Mucosa of stomach (tissue), 1 donor: ENCODE measurements around the gene CCDC107.
"Not testable (repeated sequence)": the region's sequence is repeated elsewhere in the genome, so short reads cannot be mapped to it uniquely, and the experiment has no call there.

Experiments used
- H3K27me3 ChIP-seq: one replicate; pipeline ENCODE4 v1.7.0; 2013; ENCODE audit warnings: mild to moderate bottlenecking, low read length; ENCODE audit not compliant: control insufficient read depth, insufficient read depth
- H3K36me3 ChIP-seq: one replicate; pipeline ENCODE4 v1.7.0; 2013; ENCODE audit warnings: low read length; ENCODE audit not compliant: control insufficient read depth, insufficient read depth
- H3K4me1 ChIP-seq: one replicate; pipeline ENCODE4 v1.7.0; 2013; ENCODE audit warnings: mild to moderate bottlenecking, low read length; ENCODE audit not compliant: control insufficient read depth, insufficient read depth
- H3K4me3 ChIP-seq: one replicate; pipeline ENCODE4 v1.7.0; 2013; ENCODE audit warnings: low read length
- H3K9ac ChIP-seq: one replicate; pipeline ENCODE4 v1.7.0; 2013; ENCODE audit warnings: mild to moderate bottlenecking, low read length, moderate library complexity
- H3K9me3 ChIP-seq: one replicate; pipeline ENCODE4 v1.7.0; 2013; ENCODE audit warnings: mild to moderate bottlenecking, low read length, moderate library complexity; ENCODE audit not compliant: control insufficient read depth
- donor health status: Pancreatic carcinoma.

The CCDC107 gene

GRCh38 chr9:35618854-35619799, 39.0 kb upstream of the CCDC107 start:
- Histone ChIP-seq H3K4me1 (peaks cover 7% of the 10 kb centered on the region), H3K9me3 (no peaks in the 10 kb centered on the region), H3K9ac (no peak overlapping the region), H3K36me3 (no peaks in the 10 kb centered on the region), H3K27me3 (peaks cover 15% of the 10 kb centered on the region), H3K4me3 (no peak overlapping the region)

GRCh38 chr9:35619800-35620158, 38.3 kb upstream of the CCDC107 start:
- H3K4me1 ChIP-seq = peaks cover 7% of the 10 kb centered on the region
- no peaks in the 10 kb centered on the region for H3K36me3 ChIP-seq
- H3K27me3 ChIP-seq = peaks cover 15% of the 10 kb centered on the region
- no peak overlapping the region for H3K9ac ChIP-seq
- no peaks in the 10 kb centered on the region for H3K9me3 ChIP-seq
- no peak overlapping the region for H3K4me3 ChIP-seq

- Histone ChIP-seq H3K4me3 (no peak overlapping the region), H3K9ac (no peak overlapping the region), H3K27me3 (no peaks in the 10 kb centered on the region), H3K9me3 (no peaks in the 10 kb centered on the region), H3K36me3 (no peaks in the 10 kb centered on the region), H3K4me1 (no peaks in the 10 kb centered on the region)
These were observed 30.5 kb upstream of the CCDC107 start for GRCh38 chr9:35627575-35627974.

- H3K9ac ChIP-seq = no peak overlapping the region
- H3K27me3 ChIP-seq = no peaks in the 10 kb centered on the region
These were observed 29.6 kb upstream of the CCDC107 start for GRCh38 chr9:35628389-35628991.

GRCh38 chr9:35629597-35629996, 28.5 kb upstream of the CCDC107 start:
- Histone ChIP-seq H3K9ac (no peak overlapping the region), H3K4me3 (no peak overlapping the region), H3K4me1 (no peaks in the 10 kb centered on the region), H3K9me3 (no peaks in the 10 kb centered on the region), H3K27me3 (no peaks in the 10 kb centered on the region), H3K36me3 (no peaks in the 10 kb centered on the region)

More at GRCh38 chr9:35628389-35628991, 29.6 kb upstream of the CCDC107 start:
- Histone ChIP-seq H3K36me3 (no peaks in the 10 kb centered on the region), H3K4me1 (no peaks in the 10 kb centered on the region), H3K4me3 (no peak overlapping the region), H3K9me3 (no peaks in the 10 kb centered on the region)

GRCh38 chr9:35635730-35636129, 22.4 kb upstream of the CCDC107 start:
- H3K27me3 ChIP-seq = no peaks in the 10 kb centered on the region
- H3K4me1 ChIP-seq = no peaks in the 10 kb centered on the region
- no peaks in the 10 kb centered on the region for H3K9me3 ChIP-seq
- no peak overlapping the region for H3K9ac ChIP-seq
- H3K36me3 ChIP-seq = no peaks in the 10 kb centered on the region
- no peak overlapping the region for H3K4me3 ChIP-seq

- H3K36me3 ChIP-seq = no peaks in the 10 kb centered on the region
- H3K9me3 ChIP-seq = no peaks in the 10 kb centered on the region
- no peaks in the 10 kb centered on the region for H3K4me1 ChIP-seq
- H3K4me3 ChIP-seq = no peak overlapping the region
- no peak overlapping the region for H3K9ac ChIP-seq
- no peaks in the 10 kb centered on the region for H3K27me3 ChIP-seq
These were observed 21.8 kb upstream of the CCDC107 start for GRCh38 chr9:35636135-35636876.

GRCh38 chr9:35636877-35637246, 21.2 kb upstream of the CCDC107 start:
- H3K9ac ChIP-seq, H3K27me3 ChIP-seq, H3K4me1 ChIP-seq, H3K36me3 ChIP-seq, H3K9me3 ChIP-seq, H3K4me3 ChIP-seq: not testable (repeated sequence)

GRCh38 chr9:35637427-35637955, 20.6 kb upstream of the CCDC107 start:
- H3K9ac ChIP-seq, H3K4me1 ChIP-seq, H3K36me3 ChIP-seq, H3K27me3 ChIP-seq, H3K4me3 ChIP-seq, H3K9me3 ChIP-seq: not testable (repeated sequence)

GRCh38 chr9:35638751-35639150, 19.3 kb upstream of the CCDC107 start:
- not testable (repeated sequence) for H3K36me3 ChIP-seq, H3K4me3 ChIP-seq, H3K9ac ChIP-seq

GRCh38 chr9:35639225-35639624, 18.9 kb upstream of the CCDC107 start:
- H3K4me1 ChIP-seq, H3K4me3 ChIP-seq, H3K36me3 ChIP-seq, H3K9me3 ChIP-seq, H3K9ac ChIP-seq, H3K27me3 ChIP-seq: not testable (repeated sequence)

More at GRCh38 chr9:35638751-35639150, 19.3 kb upstream of the CCDC107 start:
- H3K27me3 ChIP-seq, H3K9me3 ChIP-seq, H3K4me1 ChIP-seq: not testable (repeated sequence)

GRCh38 chr9:35639631-35640030, 18.5 kb upstream of the CCDC107 start:
- Histone ChIP-seq H3K27me3 (no peaks in the 10 kb centered on the region), H3K4me1 (no peaks in the 10 kb centered on the region), H3K36me3 (no peaks in the 10 kb centered on the region), H3K4me3 (no peak overlapping the region), H3K9me3 (no peaks in the 10 kb centered on the region), H3K9ac (no peak overlapping the region)
